T-helper 2 cell treated with Interferon-gamma antibody and Interleukin-4, amounts not matched to agents 5 μg/mL and 100 μg/mL, for 36 hours (primary cell): ENCODE measurements around the gene GPN3.
"Not testable (repeated sequence)": the region's sequence is repeated elsewhere in the genome, so short reads cannot be mapped to it uniquely, and the experiment has no call there.

Experiments
- DNase-seq: peaks from one replicate; pipeline ENCODE4 v3.0.0; 2021; ENCODE audit warnings: low spot score
- H3K27ac Mint-ChIP-seq: one replicate; pipeline ENCODE4 v1.8.0; 2021; ENCODE audit warnings: mild to moderate bottlenecking, mixed read lengths
- H3K27me3 Mint-ChIP-seq: one replicate; pipeline ENCODE4 v1.8.0; 2021; ENCODE audit warnings: low read depth, mixed read lengths
- H3K36me3 Mint-ChIP-seq: one replicate; pipeline ENCODE4 v1.8.0; 2021; ENCODE audit warnings: low read depth, mixed read lengths
- H3K4me1 Mint-ChIP-seq: one replicate; pipeline ENCODE4 v1.8.0; 2021; ENCODE audit warnings: low read depth, mixed read lengths
- H3K4me3 Mint-ChIP-seq: one replicate; pipeline ENCODE4 v1.8.0; 2022; ENCODE audit warnings: mild to moderate bottlenecking, moderate library complexity, mixed read lengths
- H3K9me3 Mint-ChIP-seq: one replicate; pipeline ENCODE4 v1.8.0; 2021; ENCODE audit warnings: mixed read lengths

The GPN3 gene

DNA sequence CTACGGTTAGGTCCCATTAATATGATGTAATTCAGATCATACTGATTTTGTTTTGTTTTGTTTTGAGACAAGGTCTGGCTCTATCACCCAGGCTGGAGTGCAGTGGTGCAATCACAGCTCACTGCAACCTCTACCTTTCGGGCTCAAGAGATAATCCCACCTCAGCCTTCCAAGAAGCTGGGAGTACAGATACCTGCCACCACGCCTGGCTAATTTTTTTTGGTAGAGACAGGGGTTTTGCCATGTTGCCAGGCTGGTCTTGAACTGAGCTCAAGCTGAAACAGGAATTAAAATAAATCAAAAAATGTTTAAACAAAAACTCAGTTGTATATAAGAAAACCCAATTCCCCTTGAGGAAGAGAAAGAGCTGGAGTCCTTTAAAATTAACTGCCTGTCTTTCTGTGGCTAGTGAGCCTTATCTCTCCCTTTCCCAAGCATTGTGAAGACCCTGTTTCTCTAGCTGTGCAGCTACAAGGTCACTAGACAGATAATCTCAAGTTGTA lies 46.8 kb downstream of the GPN3 start:
- no peaks in the 10 kb centered on the region for H3K4me1 Mint-ChIP-seq
- H3K27me3 Mint-ChIP-seq: peaks cover 28% of the 10 kb centered on the region
- no peak overlapping the region for H3K4me3 Mint-ChIP-seq
- H3K27ac Mint-ChIP-seq: no peak overlapping the region
- H3K36me3 Mint-ChIP-seq: no peaks in the 10 kb centered on the region
- DNase-seq: no peak
- H3K9me3 Mint-ChIP-seq: no peaks in the 10 kb centered on the region

DNA sequence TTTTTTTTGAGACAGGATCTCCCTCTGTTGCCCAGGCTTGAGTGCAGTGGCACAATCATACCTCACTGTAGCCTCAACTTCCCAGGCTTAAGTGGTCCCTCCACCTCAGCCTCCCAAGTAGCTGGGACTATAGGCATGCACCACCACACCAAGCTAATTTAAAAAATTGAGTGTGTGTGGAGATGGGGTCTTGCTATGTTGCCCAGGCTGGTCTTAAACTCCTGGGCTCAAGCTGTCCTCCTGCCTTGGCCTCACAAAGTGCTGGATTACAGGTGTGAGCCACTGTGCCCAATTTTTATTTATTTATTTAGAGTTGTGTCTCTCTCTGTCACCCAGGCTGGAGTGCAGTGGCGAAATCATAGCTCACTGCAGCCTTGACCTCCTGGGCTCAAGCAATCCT lies 47.4 kb downstream of the GPN3 start:
- H3K36me3 Mint-ChIP-seq, DNase-seq, H3K9me3 Mint-ChIP-seq, H3K4me1 Mint-ChIP-seq, H3K27ac Mint-ChIP-seq, H3K4me3 Mint-ChIP-seq: not testable (repeated sequence)
- peaks cover 28% of the 10 kb centered on the region for H3K27me3 Mint-ChIP-seq

DNA sequence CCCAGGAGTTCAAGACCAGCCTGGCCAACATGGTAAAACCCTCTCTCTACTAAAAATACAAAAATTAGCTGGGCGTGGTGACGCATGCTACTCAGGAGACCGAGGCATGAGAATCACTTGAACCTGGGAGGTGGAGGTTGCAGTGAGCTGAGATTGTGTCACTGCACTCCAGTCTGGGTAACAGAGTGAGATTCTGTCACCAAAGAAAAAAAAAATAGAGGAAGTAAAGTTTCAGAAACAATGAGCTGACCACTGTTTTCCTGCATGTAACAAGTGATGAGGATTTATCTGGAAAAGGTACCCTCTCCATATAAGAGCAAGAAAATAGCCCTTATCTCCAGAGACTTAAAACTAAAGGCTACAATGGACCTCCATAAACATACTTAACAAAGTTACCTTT lies 50.9 kb downstream of the GPN3 start:
- H3K27me3 Mint-ChIP-seq: peaks cover 18% of the 10 kb centered on the region
- H3K27ac Mint-ChIP-seq, H3K9me3 Mint-ChIP-seq, DNase-seq, H3K4me3 Mint-ChIP-seq, H3K36me3 Mint-ChIP-seq, H3K4me1 Mint-ChIP-seq: not testable (repeated sequence)

DNA sequence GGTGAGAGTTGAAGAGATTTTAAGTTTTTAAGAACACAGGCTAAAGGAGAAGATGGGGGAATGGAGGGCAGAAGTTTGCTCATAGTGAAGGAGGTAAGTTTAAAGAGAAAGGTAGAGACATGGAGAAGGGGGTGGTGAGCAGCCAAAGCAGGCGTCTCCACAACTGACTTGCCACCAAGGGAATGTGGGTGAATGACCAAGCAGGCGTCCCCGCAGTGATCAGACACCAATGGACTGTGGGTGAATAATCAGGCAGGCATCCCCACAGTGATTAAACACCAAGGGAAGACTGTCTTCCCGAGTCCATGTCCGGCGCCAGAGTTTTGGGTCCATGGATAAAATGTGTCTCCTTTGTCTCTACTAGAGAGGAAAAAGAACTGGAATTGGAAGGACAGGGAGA lies 58.0 kb downstream of the GPN3 start:
- H3K4me1 Mint-ChIP-seq, DNase-seq, H3K9me3 Mint-ChIP-seq, H3K27ac Mint-ChIP-seq, H3K36me3 Mint-ChIP-seq, H3K4me3 Mint-ChIP-seq: not testable (repeated sequence)
- peaks cover 14% of the 10 kb centered on the region for H3K27me3 Mint-ChIP-seq

DNA sequence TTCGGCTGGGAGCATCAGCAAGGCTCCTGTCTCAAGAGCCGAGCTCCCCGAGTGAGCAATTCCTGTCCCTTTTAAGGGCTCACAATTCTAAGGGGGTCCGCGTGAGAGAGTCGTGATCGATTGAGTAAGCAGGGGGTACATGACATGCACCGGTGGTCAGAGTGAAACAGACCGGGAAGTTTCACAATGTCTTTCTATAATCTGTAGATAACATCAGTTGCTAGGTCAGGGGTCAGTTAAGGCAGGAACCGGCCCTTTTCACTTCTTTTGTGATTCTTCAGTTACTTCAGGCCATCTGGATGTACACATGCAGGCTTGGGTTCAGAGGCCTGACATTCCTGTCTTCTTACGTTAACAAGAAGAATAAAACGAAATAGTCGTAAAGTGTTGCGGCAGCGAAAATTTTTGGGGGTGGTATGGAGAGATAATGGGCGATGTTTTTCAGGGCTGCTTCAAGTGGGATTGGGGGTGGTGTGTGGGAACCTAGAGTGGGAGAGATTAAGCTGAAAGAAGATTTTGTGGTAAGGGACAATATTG lies 62.9 kb downstream of the GPN3 start:
- H3K27me3 Mint-ChIP-seq, H3K4me3 Mint-ChIP-seq, DNase-seq, H3K9me3 Mint-ChIP-seq, H3K27ac Mint-ChIP-seq: not testable (repeated sequence)
- peaks cover 17% of the 10 kb centered on the region for H3K36me3 Mint-ChIP-seq
- H3K4me1 Mint-ChIP-seq: peaks cover 19% of the 10 kb centered on the region

DNA sequence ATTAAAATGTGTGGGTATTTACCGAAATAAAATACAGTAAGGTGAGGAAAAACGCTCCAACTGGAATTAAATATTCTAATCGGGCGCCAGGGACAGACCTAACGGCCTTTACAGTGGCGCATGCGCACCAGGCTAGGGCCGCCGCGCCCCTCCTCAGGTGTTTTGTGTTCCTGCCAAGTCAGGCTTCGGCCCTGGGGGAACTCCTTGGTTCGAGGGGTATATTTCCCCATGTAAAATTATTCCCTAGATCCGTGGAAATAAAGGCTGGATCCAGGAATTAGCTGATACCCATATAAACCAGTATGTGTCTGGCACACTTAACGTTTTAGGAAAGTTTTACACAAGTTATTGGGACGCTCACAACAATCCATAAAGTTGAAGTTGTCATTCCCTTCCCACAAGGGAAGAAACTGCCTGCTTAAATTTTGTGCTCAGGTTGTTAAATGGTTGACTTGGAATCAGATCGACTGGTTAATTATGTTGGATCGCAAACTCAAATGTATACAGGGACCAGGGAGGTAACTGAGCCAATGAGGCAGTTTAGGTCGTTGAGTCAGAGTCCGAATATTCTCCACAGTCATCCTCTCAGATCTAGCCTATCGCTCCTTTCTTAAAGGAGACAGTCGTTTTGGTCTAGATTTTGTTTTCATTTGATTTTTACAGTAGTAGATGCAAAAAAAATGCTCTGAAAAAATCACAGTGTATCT lies 63.9 kb downstream of the GPN3 start:
- peaks cover 19% of the 10 kb centered on the region for H3K4me1 Mint-ChIP-seq
- no peaks in the 10 kb centered on the region for H3K9me3 Mint-ChIP-seq
- DNase-seq: peak; percentile 72
- peaks cover 22% of the 10 kb centered on the region for H3K36me3 Mint-ChIP-seq
- no peaks in the 10 kb centered on the region for H3K27me3 Mint-ChIP-seq
- H3K27ac Mint-ChIP-seq: peak overlapping the region; percentile 98
- H3K4me3 Mint-ChIP-seq: peak overlapping the region; percentile 99

DNA sequence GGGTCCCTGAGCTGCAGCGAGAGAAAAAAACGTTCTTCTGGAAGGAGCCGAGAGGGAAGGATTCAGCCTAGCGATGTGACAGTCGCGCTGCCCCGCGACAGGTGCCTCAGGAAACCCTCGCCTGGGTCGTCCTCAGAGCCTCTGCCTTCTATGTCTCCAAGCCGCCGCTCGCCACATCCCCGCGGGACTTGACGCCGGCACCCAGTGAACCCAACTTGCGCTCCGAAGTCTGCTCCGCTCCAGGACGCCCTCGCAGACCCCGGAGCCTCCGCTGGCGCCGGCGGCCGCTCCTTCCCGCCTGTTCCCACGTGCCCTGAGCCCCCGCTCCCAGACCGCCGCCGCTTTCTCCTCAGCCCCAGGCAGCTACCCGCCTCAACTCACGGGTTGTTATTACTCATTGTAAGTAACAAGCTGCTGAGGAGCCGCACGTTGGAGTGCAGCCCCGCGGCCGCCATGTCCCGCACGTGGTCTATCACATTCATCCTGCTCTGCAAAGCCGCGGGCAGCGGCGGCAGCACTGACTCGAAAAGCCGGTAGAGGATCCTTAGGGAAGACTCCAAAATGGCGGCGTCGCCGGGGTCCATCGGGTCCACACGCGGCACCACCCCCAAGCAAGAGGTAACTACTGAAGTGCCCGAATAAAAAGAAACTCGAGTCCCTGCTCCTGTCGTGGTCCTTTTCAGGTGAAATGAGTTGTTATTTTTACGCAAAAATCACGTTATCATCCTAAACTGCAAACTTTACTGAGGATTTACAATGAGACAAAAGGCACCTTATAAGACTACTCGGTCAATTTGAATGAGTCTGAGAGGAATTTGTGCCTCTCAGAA lies 64.7 kb downstream of the GPN3 start, which contains the start of gene ANAPC7:
ANAPC7 (minus strand) TSS at position 563 of the 830 bp plus-strand sequence; CDS start at position 482, 81 bp downstream.
- Mint-ChIP-seq H3K27ac (peak within 1 kb of the TSS; percentile 98), H3K4me3 (peak within 1 kb of the TSS; percentile 99), H3K9me3 (no peaks in the 10 kb centered on the region), H3K27me3 (no peaks in the 10 kb centered on the region), H3K4me1 (peaks cover 19% of the 10 kb centered on the region), H3K36me3 (peaks cover 22% of the 10 kb centered on the region)
- DNase-seq: peak; percentile 82
